Keratinocyte (primary cell): ENCODE results near the gene ARL6IP5.

Experiments
- EZH2 ChIP-seq: IDR thresholded peaks from one replicate; pipeline ENCODE4 v1.6.1; 2012; ENCODE audit warnings: inconsistent platforms, mild to moderate bottlenecking, low read length, moderate library complexity
- TF ChIP-seq, protein P1 (sequence below), 3 experiments: IDR thresholded peaks in 1 of 3; conservative IDR thresholded peaks in 1 of 3; optimal IDR thresholded peaks in 1 of 3; 2 replicates in 2 of 3; 3 replicates in 1 of 3; pipeline versions ENCODE3 to v1.5.1; 2011; ENCODE audit warnings: low read length in 3 of 3, mild to moderate bottlenecking in 3 of 3, moderate library complexity in 2 of 3, control low read depth in 1 of 3, inconsistent platforms in 1 of 3; ENCODE audit not compliant: insufficient read depth in 2 of 3; ENCODE audit errors: extremely low read depth in 1 of 3

DNA sequence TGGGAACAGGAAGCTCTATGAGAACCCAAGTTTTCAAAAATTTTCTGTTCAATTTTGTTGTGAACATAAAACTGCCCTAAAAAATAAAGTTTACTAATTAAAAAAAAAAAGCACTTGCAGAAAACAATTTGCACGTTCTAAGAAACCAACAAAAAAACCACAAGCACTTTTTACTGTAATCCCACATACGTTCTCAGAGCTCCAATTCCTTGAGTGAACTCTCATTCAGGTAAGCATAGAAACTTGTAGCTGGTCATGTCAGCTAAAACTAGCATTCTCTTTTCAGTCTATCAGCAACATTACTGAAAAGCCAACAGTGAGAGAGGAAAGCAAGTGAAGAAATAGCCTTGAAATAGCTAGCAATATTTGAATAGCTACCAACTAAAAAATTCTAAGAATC lies 21.1 kb upstream of the ARL6IP5 start:
- TF ChIP-seq, protein P1, sequence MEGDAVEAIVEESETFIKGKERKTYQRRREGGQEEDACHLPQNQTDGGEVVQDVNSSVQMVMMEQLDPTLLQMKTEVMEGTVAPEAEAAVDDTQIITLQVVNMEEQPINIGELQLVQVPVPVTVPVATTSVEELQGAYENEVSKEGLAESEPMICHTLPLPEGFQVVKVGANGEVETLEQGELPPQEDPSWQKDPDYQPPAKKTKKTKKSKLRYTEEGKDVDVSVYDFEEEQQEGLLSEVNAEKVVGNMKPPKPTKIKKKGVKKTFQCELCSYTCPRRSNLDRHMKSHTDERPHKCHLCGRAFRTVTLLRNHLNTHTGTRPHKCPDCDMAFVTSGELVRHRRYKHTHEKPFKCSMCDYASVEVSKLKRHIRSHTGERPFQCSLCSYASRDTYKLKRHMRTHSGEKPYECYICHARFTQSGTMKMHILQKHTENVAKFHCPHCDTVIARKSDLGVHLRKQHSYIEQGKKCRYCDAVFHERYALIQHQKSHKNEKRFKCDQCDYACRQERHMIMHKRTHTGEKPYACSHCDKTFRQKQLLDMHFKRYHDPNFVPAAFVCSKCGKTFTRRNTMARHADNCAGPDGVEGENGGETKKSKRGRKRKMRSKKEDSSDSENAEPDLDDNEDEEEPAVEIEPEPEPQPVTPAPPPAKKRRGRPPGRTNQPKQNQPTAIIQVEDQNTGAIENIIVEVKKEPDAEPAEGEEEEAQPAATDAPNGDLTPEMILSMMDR (optimal IDR thresholded peaks at IDR 0.05 in 1 of 3, IDR thresholded peaks at IDR 0.05 in 1 of 3, conservative IDR thresholded peaks at IDR 0.05 in 1 of 3; ENCODE audit: extremely low read depth in 1 of 3, insufficient read depth in 2 of 3, low read length in 3 of 3): no peak
- TF ChIP-seq EZH2: no peak
